Heart left ventricle (tissue), 16 donors: ENCODE results near the gene ARF1. TPM values are rescaled to one million over a fixed set of nuclear protein-coding genes. Genes with fewer than 3 reads are reported as not detected.

Source experiments
- ATAC-seq, 4 donors: fragments of 200-7000 bp; cut with Tn5 transposase; one replicate each; pipeline ENCODE4 v1.9.1; 2020 to 2022; ENCODE audit warnings: moderate library complexity in 4 of 4, mild to moderate bottlenecking in 3 of 4, moderate number of reproducible peaks in 1 of 4
- DNase-seq, 5 donors: peaks; one replicate each; pipeline ENCODE4 v3.0.0-alpha.2; 2020
- H3K27ac ChIP-seq, 12 donors: fragments of 200-600 bp; sonication (generic) in 4 of 12; one replicate each; pipeline versions ENCODE4 v1.5.0 to v1.8.0; 2016 to 2022; ENCODE audit warnings: mild to moderate bottlenecking in 2 of 12
- H3K27me3 ChIP-seq, 9 donors: fragments of 200-600 bp; sonication (generic) in 2 of 9; one replicate each; pipeline versions ENCODE4 v1.5.1 to v1.8.0; 2016 to 2022; ENCODE audit warnings: mild to moderate bottlenecking in 3 of 9
- H3K36me3 ChIP-seq, 9 donors: fragments of 200-600 bp; sonication (generic) in 2 of 9; one replicate each; pipeline versions ENCODE4 v1.5.0 to v1.8.0; 2018 to 2022; ENCODE audit warnings: mild to moderate bottlenecking in 2 of 9
- H3K4me1 ChIP-seq, 12 donors: fragments of 200-600 bp; sonication (generic) in 4 of 12; one replicate each; pipeline versions ENCODE4 v1.5.0 to v1.8.0; 2016 to 2022; ENCODE audit warnings: mild to moderate bottlenecking in 3 of 12
- H3K4me3 ChIP-seq, 12 donors: fragments of 200-600 bp; sonication (generic) in 4 of 12; one replicate each; pipeline versions ENCODE4 v1.5.0 to v1.8.0; 2017 to 2022; ENCODE audit warnings: mild to moderate bottlenecking in 9 of 12, moderate library complexity in 4 of 12
- H3K9me3 ChIP-seq, 12 donors: fragments of 200-600 bp; sonication (generic) in 4 of 12; one replicate each; pipeline versions ENCODE4 v1.5.0 to v1.8.0; 2016 to 2022; ENCODE audit warnings: mild to moderate bottlenecking in 1 of 12
- CTCF ChIP-seq, 12 donors: fragments of 200-600 bp; sonication (generic) in 4 of 12; IDR thresholded peaks; one replicate each; pipeline versions ENCODE4 v1.5.0 to v1.8.0; 2018 to 2022; ENCODE audit warnings: antibody characterized with exemption in 12 of 12, mild to moderate bottlenecking in 5 of 12
- POLR2A ChIP-seq, 2 donors: fragments of 450-650 bp; IDR thresholded peaks; one replicate each; pipeline ENCODE4 v1.6.1; 2017; ENCODE audit warnings: antibody characterized with exemption in 2 of 2, mild to moderate bottlenecking in 2 of 2, moderate library complexity in 2 of 2
- WGBS, 4 donors: extraction: QIAGEN DNeasy Blood & Tissue Kit in 2 of 4; methylation state at CpG; one replicate each; pipeline versions ENCODE4 v1.1.5 to v1.1.7; 2013 to 2018; 5-methylcytosine and 5-hydroxymethylcytosine counted together
- intact Hi-C, 10 donors: fragments of 100-400 bp; cut with DNase I; formaldehyde crosslinking; loops; one replicate each; pipeline versions ENCODE4 v1.11.1 to v1.14.2; 2022
- polyA plus RNA-seq, 2 donors: library from polyadenylated mRNA; stranded (reverse); fragments of 200-250 nt; gene quantifications; one replicate each; pipeline ENCODE4 v1.2.3, GENCODE V29; 2013
- total RNA-seq, 9 donors: library from RNA; depleted of rRNA in 2 of 9; stranded (reverse); fragments of >200 nt in 2 of 9; fragmentation: NEBNext Ultra II Directional in 3 of 9; extraction: Animal tissue kit (Norgen Biotek cat#: 25700) in 3 of 9; gene quantifications; one replicate each; pipeline versions ENCODE4 v1.1.0 to v1.2.4, GENCODE V29; 2016 to 2023
- donor health status: ischemic (EF 13 %, LVEDD 7.1; RV severe dilation, severe dysfunction).
- donor health status: healthy with polysubstance abuse.
- donor health status: DM: no; HTN: yes; CAD: no.
- donor health status: DM: no; HTN: no; CAD: no.
- donor health status: ischemic (EF 25% LVEDD 6.9; RV normal size, moderate dysfunction).
- donor health status: ischemic (EF 25% LVEDD 5.7; RV mildly dilated, moderate dysfunction).
- donor health status: healthy.
- donor health status: DM: yes; HTN: yes; CAD: no.
- donor health status: ischemic (EF 35%, LVEDD 5.7; RV mildly dilated, moderate dysfunction).
- donor health status: nonischemic (EF 11% LVEDD 7.7; RV severe dilation, severe dysfunction).
- donor health status: DM: yes; HTN: yes; CAD: no.
- donor health status: PGD.
- donor health status: ischemic (EF 29% LVEDD 5.4; RV normal size, mild dysfunction).
- donor health status: nonischemic (EF 23%, LVEDD 6.1; RV moderate dilation, normal function).

ARF1 gene
- total and polyA plus RNA-seq, 11 donors = 217 to 580 (median 310) TPM

GRCh38 chr1:228140724-228141225 lies 58.3 kb downstream of the ARF1 start:
- peak overlapping the region; percentile 87 to 100 (median 99) for H3K27ac ChIP-seq
- no peaks in the 10 kb centered on the region for H3K27me3 ChIP-seq
- ATAC-seq (no peak), DNase-seq (peak in 1 of 5 donors; percentile 31)
- H3K36me3 ChIP-seq = peaks cover 0 to 24% (median 8%) of the 10 kb centered on the region in 9 donors
- H3K4me1 ChIP-seq = peaks cover 14 to 53% (median 44%) of the 10 kb centered on the region in 12 donors
- peak overlapping the region; percentile 84 to 100 (median 93) for H3K4me3 ChIP-seq
- intact Hi-C loops = loop anchor here in 8 of 10 donors (1.0 to 2.0 kb wide), 4 partner anchors 22 to 32 kb away; partner anchors contain the start of genes IBA57 (in 7 of the 8) and MRPL55 (in 1 of the 8)
- no peaks in the 10 kb centered on the region for H3K9me3 ChIP-seq
- WGBS, 4 donors = 4 to 10% (median 6%) methylated on average over 14 to 25 of the region's 25 CpGs
- TF ChIP-seq POLR2A (IDR thresholded peaks at IDR 0.05) (no peak), CTCF (IDR thresholded peaks at IDR 0.05) (no peak)

GRCh38 chr1:228141226-228142044 lies 58.9 kb downstream of the ARF1 start:
- Histone ChIP-seq H3K36me3 (peaks cover 0 to 29% (median 11%) of the 10 kb centered on the region in 9 donors), H3K27ac (peak overlapping the region; percentile 87 to 100 (median 99)), H3K27me3 (no peaks in the 10 kb centered on the region), H3K9me3 (no peaks in the 10 kb centered on the region), H3K4me1 (peaks cover 14 to 59% (median 44%) of the 10 kb centered on the region in 12 donors), H3K4me3 (peak overlapping the region; percentile 84 to 100 (median 93))
- WGBS, 4 donors = 19 to 30% (median 26%) methylated on average over 16 to 27 of the region's 27 CpGs
- intact Hi-C loops = loop anchor here in 5 of 10 donors (1.0 to 2.0 kb wide), 4 partner anchors 21 to 33 kb away; partner anchors contain the start of genes IBA57 (in 4 of the 5) and MRPL55 (in 1 of the 5)
- no peak for TF ChIP-seq CTCF (IDR thresholded peaks at IDR 0.05)
- TF ChIP-seq POLR2A (IDR thresholded peaks at IDR 0.05) = no peak
- peak in 2 of 4 donors; percentile 18 to 26 for ATAC-seq
- DNase-seq = peak; percentile 77 to 85 (median 80)

- peaks cover 14 to 59% (median 44%) of the 10 kb centered on the region in 12 donors for H3K4me1 ChIP-seq
- peak overlapping the region in 11 of 12 donors; percentile 84 to 100 (median 93) for H3K4me3 ChIP-seq
- H3K36me3 ChIP-seq = peaks cover 0 to 37% (median 17%) of the 10 kb centered on the region in 9 donors
- intact Hi-C loops = no loop called here
- H3K27me3 ChIP-seq = no peaks in the 10 kb centered on the region
- no peak for ATAC-seq
- peak overlapping the region; percentile 41 to 100 (median 99) for H3K27ac ChIP-seq
- H3K9me3 ChIP-seq = no peaks in the 10 kb centered on the region
- DNase-seq = peak in 3 of 5 donors; percentile 13 to 35 (median 33)
- WGBS, 4 donors = 75 to 80% (median 78%) methylated on average over 14 to 16 of the region's 16 CpGs
- TF ChIP-seq POLR2A (IDR thresholded peaks at IDR 0.05) (no peak), CTCF (IDR thresholded peaks at IDR 0.05) (no peak)
These were observed 59.7 kb downstream of the ARF1 start for GRCh38 chr1:228142155-228142691.
